IMR-90 (cell line): ENCODE measurements around the gene LRRC7. TPM values are rescaled to one million over a fixed set of nuclear protein-coding genes. Genes with fewer than 3 reads are reported as not detected.

Source experiments
- ATAC-seq: fragments of 200-7000 bp; cut with Tn5 transposase; 2 replicates; pipeline ENCODE4 v1.9.1; 2020; ENCODE audit warnings: low read depth, mild to moderate bottlenecking, moderate library complexity
- BruUV-seq: library from RNA; stranded (reverse); fragments of 400-500 nt; replicated peaks from 2 replicates; lab custom pipeline; 2021; lab: Mats Ljungman, UMichigan
- CTCF ChIA-PET: fragments of 300-600 bp; formaldehyde crosslinking; extraction: SDS; loops from one replicate; lab custom pipeline; 2021; ENCODE audit warnings: antibody characterized with exemption; lab: Yijun Ruan, JAX
- POLR2A ChIA-PET: fragments of 300-600 bp; sonication (Branson Sonifier 250); formaldehyde crosslinking; loops from one replicate; lab custom pipeline; 2022; ENCODE audit warnings: antibody characterized with exemption; ENCODE audit not compliant: unreplicated experiment; lab: Charles Lee
- DNase-seq: peaks from one replicate; pipeline ENCODE4 v3.0.0; 2013
- H2AFZ ChIP-seq: replicated peaks from 2 replicates; pipeline ENCODE3; 2013; ENCODE audit warnings: low read length, mild to moderate bottlenecking; ENCODE audit not compliant: poor library complexity
- H2AK5ac ChIP-seq: 2 replicates; pipeline ENCODE4 v1.6.1; 2013; ENCODE audit warnings: low read depth, low read length, inconsistent platforms
- H2AK9ac ChIP-seq: replicated peaks from 2 replicates; pipeline ENCODE3; 2013; ENCODE audit warnings: mild to moderate bottlenecking, low read depth, low read length, moderate library complexity; ENCODE audit not compliant: poor library complexity
- H2BK120ac ChIP-seq: 2 replicates; pipeline ENCODE4 v1.6.1; 2013; ENCODE audit warnings: low read depth, low read length, inconsistent platforms
- H2BK15ac ChIP-seq: 3 replicates; pipeline ENCODE4 v1.6.1; 2013; ENCODE audit warnings: low read depth, low read length, inconsistent platforms
- H2BK20ac ChIP-seq: 2 replicates; pipeline ENCODE4 v1.6.1; 2013; ENCODE audit warnings: low read depth, mild to moderate bottlenecking, inconsistent platforms, low read length, moderate library complexity
- H2BK5ac ChIP-seq: 2 replicates; pipeline ENCODE4 v1.6.1; 2013; ENCODE audit warnings: mild to moderate bottlenecking, low read depth, low read length, inconsistent platforms; ENCODE audit not compliant: poor library complexity, severe bottlenecking
- H3K14ac ChIP-seq: replicated peaks from 2 replicates; pipeline ENCODE4 v1.6.1; 2013; ENCODE audit warnings: low read depth, low read length, inconsistent platforms
- H3K18ac ChIP-seq: 2 replicates; pipeline ENCODE4 v1.6.1; 2013; ENCODE audit warnings: low read depth, low read length, control low read depth
- H3K23ac ChIP-seq: 2 replicates; pipeline ENCODE4 v1.6.1; 2013; ENCODE audit warnings: low read depth, low read length, inconsistent platforms
- H3K27ac ChIP-seq: 2 replicates; pipeline ENCODE4 v1.5.1; 2013; ENCODE audit warnings: mild to moderate bottlenecking, control low read depth, low read length; ENCODE audit not compliant: insufficient read depth
- H3K27me3 ChIP-seq: 2 replicates; pipeline ENCODE4 v1.6.1; 2013; ENCODE audit warnings: low read length; ENCODE audit not compliant: control insufficient read depth, insufficient read depth
- H3K36me3 ChIP-seq: 2 replicates; pipeline ENCODE4 v1.6.1; 2013; ENCODE audit warnings: low read length, mixed read lengths; ENCODE audit not compliant: control insufficient read depth, insufficient read depth
- H3K4ac ChIP-seq: 2 replicates; pipeline ENCODE4 v1.6.1; 2013; ENCODE audit warnings: low read depth, low read length, inconsistent platforms
- H3K4me1 ChIP-seq: 2 replicates; pipeline ENCODE4 v1.6.1; 2013; ENCODE audit warnings: low read length, mixed read lengths; ENCODE audit not compliant: control insufficient read depth, insufficient read depth
- H3K4me2 ChIP-seq: 2 replicates; pipeline ENCODE4 v1.6.1; 2013; ENCODE audit warnings: low read depth, mild to moderate bottlenecking, control low read depth, low read length, moderate library complexity
- H3K4me3 ChIP-seq: 2 replicates; pipeline ENCODE4 v1.5.1; 2013; ENCODE audit warnings: low read depth, mild to moderate bottlenecking, control low read depth, low read length, moderate library complexity; ENCODE audit not compliant: insufficient read depth
- H3K56ac ChIP-seq: 2 replicates; pipeline ENCODE4 v1.6.1; 2013; ENCODE audit warnings: low read length, inconsistent platforms; ENCODE audit not compliant: insufficient read depth; ENCODE audit errors: extremely low read depth
- H3K79me1 ChIP-seq, 2 experiments: 2 replicates each; pipeline ENCODE4 v1.6.1; 2013; ENCODE audit warnings: low read length in 2 of 2, inconsistent platforms in 1 of 2, low read depth in 1 of 2
- H3K9ac ChIP-seq: 2 replicates; pipeline ENCODE4 v1.6.1; 2013; ENCODE audit warnings: low read depth, low read length, control low read depth
- H3K9me1 ChIP-seq: 2 replicates; pipeline ENCODE4 v1.6.1; 2013; ENCODE audit warnings: low read length, inconsistent platforms; ENCODE audit not compliant: insufficient read depth
- H3K9me3 ChIP-seq: 2 replicates; pipeline ENCODE4 v1.6.1; 2013; ENCODE audit warnings: low read length; ENCODE audit not compliant: control insufficient read depth, insufficient read depth
- H4K20me1 ChIP-seq: 2 replicates; pipeline ENCODE4 v1.6.1; 2013; ENCODE audit warnings: low read length, inconsistent platforms; ENCODE audit not compliant: insufficient read depth
- H4K5ac ChIP-seq: 2 replicates; pipeline ENCODE4 v1.6.1; 2013; ENCODE audit warnings: mild to moderate bottlenecking, low read depth, low read length, control low read depth
- H4K8ac ChIP-seq, 2 experiments: 2 replicates each; pipeline ENCODE4 v1.6.1; 2013; ENCODE audit warnings: low read depth in 2 of 2, low read length in 2 of 2, control low read depth in 1 of 2, inconsistent platforms in 1 of 2
- H4K91ac ChIP-seq: 2 replicates; pipeline ENCODE4 v1.6.1; 2013; ENCODE audit warnings: low read depth, low read length, inconsistent platforms; ENCODE audit not compliant: insufficient read depth
- ELK1 ChIP-seq: fragments of 150-350 bp; IDR thresholded peaks from 2 replicates; pipeline ENCODE4 v1.6.1; 2016; ENCODE audit warnings: low read depth, mild to moderate bottlenecking, low read length, moderate library complexity, borderline replicate concordance
- MAFK ChIP-seq: IDR thresholded peaks from 2 replicates; pipeline ENCODE4 v1.6.1; 2012; ENCODE audit warnings: low read depth, low read length, improper control_type of control experiment
- dilution Hi-C: fragments of 300-500 bp; cut with HindIII; formaldehyde crosslinking; loops from one replicate; pipeline ENCODE4 v1.14.3; 2018; ENCODE audit warnings: low sequenced_read_pairs; ENCODE audit not compliant: unreplicated experiment
- in situ Hi-C: fragments of 300-500 bp; cut with MboI; formaldehyde crosslinking; loops from 3 replicates; pipeline ENCODE4 v1.14.3; 2019; ENCODE audit warnings: low sequenced_read_pairs, inconsistent platforms, mixed read lengths
- intact Hi-C: fragments of 100-400 bp; cut with micrococcal nuclease; formaldehyde crosslinking; loops from 2 replicates; pipeline ENCODE4 v1.10.0; 2022
- polyA plus RNA-seq, 3 experiments: library from polyadenylated mRNA; depleted of rRNA; stranded (reverse); fragments of >200 nt; gene quantifications; 2 replicates each; pipeline ENCODE4 v1.2.3, GENCODE V29; 2012; ENCODE audit warnings: low replicate concordance in 1 of 3
- total RNA-seq: library from RNA; depleted of rRNA; stranded (reverse); fragments of >200 nt; gene quantifications from 2 replicates; pipeline ENCODE4 v1.2.3, GENCODE V29; 2012

LRRC7 gene
- total and polyA plus RNA-seq, 2 of the 4 experiments (the other 2 are of a cell fraction), result under 0.01 to 0.02 TPM

GRCh38 chr1:70033936-70034335 lies 466.2 kb downstream of the LRRC7 start:
- Histone ChIP-seq H3K4me2 (no peak overlapping the region), H4K8ac (no peak overlapping the region), H3K27me3 (no peaks in the 10 kb centered on the region; the same call in 1 of the 2 replicates), H3K9me1 (no peaks in the 10 kb centered on the region), H3K14ac (no peak overlapping the region), H3K9me3 (no peaks in the 10 kb centered on the region), H2BK15ac (no peak overlapping the region), H2AK5ac (no peak overlapping the region), H2AK9ac (no peak overlapping the region), H3K9ac (no peak overlapping the region), H4K91ac (no peak overlapping the region), H4K5ac (no peak overlapping the region), H2BK120ac (no peak overlapping the region), H3K4ac (no peak overlapping the region), H3K23ac (no peak overlapping the region), H4K20me1 (no peaks in the 10 kb centered on the region), H3K18ac (no peak overlapping the region), H2AFZ (no peak overlapping the region), H3K79me1 (no peaks in the 10 kb centered on the region), H3K56ac (no peak overlapping the region), H3K4me1 (no peaks in the 10 kb centered on the region), H3K4me3 (no peak overlapping the region), H3K27ac (no peak overlapping the region), H2BK5ac (no peak overlapping the region), H2BK20ac (no peak overlapping the region), H3K36me3 (no peaks in the 10 kb centered on the region)
- ChIA-PET CTCF (interaction anchor here (0.6 to 1.9 kb wide), 3 partner anchors 12 to 108 kb away, joined by 4 to 10 read pairs (median 7); no protein-coding TSS in a partner anchor), POLR2A (no interaction called here)
- ATAC-seq, result no peak
- no peak for TF ChIP-seq ELK1
- TF ChIP-seq MAFK, result peak; percentile 95
- DNase-seq, result no peak
- dilution Hi-C loops, result no loop called here
- no TSS peak for BruUV-seq
- in situ Hi-C loops, result loop anchor here (25.0 kb wide), 1 partner anchor 103 kb away; no protein-coding TSS in a partner anchor
- intact Hi-C loops, result loop anchor here (2.0 to 10.0 kb wide), 3 partner anchors 99 to 191 kb away; partner anchors contain the start of gene SRSF11
